Motor neuron (in vitro differentiated cells): ENCODE results near the gene FHIT. TPM values are rescaled to one million over a fixed set of nuclear protein-coding genes. Genes with fewer than 3 reads are reported as not detected.

Source experiments
- ATAC-seq, 8 experiments: fragments of 200-7000 bp; cut with Tn5 transposase; replicated peaks in 6 of 8; 2 replicates each; pipeline ENCODE4 v1.8.0; 2021; ENCODE audit warnings: mild to moderate bottlenecking in 8 of 8, moderate library complexity in 8 of 8
- H3K27ac ChIP-seq, 2 donors: fragments of 250-450 bp; sonication (Bioruptor Pico); 2 replicates each; pipeline ENCODE4 v1.9.0; 2021; ENCODE audit warnings: antibody characterized with exemption in 2 of 2, mild to moderate bottlenecking in 2 of 2, moderate library complexity in 1 of 2
- H3K4me1 ChIP-seq, 2 donors: fragments of 250-450 bp; sonication (Bioruptor Pico); replicated peaks in 1 of 2; 2 replicates each; pipeline ENCODE4 v1.6.1; 2021; ENCODE audit warnings: antibody characterized with exemption in 2 of 2, mild to moderate bottlenecking in 2 of 2, moderate library complexity in 1 of 2
- H3K4me3 ChIP-seq, 5 donors: fragments of 250-450 bp; sonication (Bioruptor Pico); 2 replicates each; pipeline ENCODE4 v1.9.0; 2021; ENCODE audit warnings: antibody characterized with exemption in 5 of 5, mild to moderate bottlenecking in 5 of 5, moderate library complexity in 4 of 5
- WGBS, 10 experiments: fragments of 450-650 bp; shearing (Covaris generic); methylation state at CpG; one replicate each; pipeline ENCODE4 v1.0.0; 2022; 5-methylcytosine and 5-hydroxymethylcytosine counted together
- in situ Hi-C, 9 experiments: fragments of 400-800 bp; cut with MboI; loops; one replicate each; pipeline ENCODE4 v1.15.0; 2021; ENCODE audit warnings: low sequenced_read_pairs in 9 of 9, low pct_unique_long_range_greater_than_20kb in 2 of 9; ENCODE audit not compliant: unreplicated experiment in 9 of 9
- total RNA-seq, 8 experiments: library from RNA; unstranded; fragments of 300-600 nt; gene quantifications; 2 replicates each; pipeline versions ENCODE4 v1.2.3 to v1.2.4, GENCODE V29; 2022

Gene FHIT
- total RNA-seq, 8 experiments from 2014 or later: 1.6 to 25.1 (median 12.1) TPM

DNA sequence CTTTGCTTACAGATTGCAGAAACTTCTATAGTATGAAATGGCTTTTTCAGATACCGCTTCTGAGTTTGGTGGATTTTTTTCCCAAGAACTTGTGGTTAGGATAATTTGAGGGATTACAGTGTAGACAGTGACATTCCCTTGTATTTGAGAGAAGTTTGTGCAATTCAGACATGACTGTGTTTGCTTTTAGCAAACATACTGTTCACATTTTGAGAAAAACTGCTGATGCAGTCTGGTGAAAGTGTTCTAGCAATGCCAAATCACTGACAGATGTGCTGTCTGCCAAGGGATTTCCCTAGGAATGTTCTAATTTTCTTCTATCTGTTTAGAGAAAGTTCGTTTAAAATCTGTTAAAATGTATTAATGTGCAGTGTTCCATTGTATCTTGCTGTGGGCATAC is 652.6 kb downstream of the FHIT start:
- in situ Hi-C loops: no loop called here
- peak in 1 of 8 experiments; percentile 76 for ATAC-seq
- Histone ChIP-seq H3K27ac (no peak overlapping the region), H3K4me3 (no peak overlapping the region), H3K4me1 (peaks cover 0 to 3% of the 10 kb centered on the region in 2 donors)
- 0 to 90% (median 55%) methylated on average over 1 to 2 of the region's 2 CpGs; no CpG with 5 or more reads in 2 of the 10 experiments for WGBS, 10 experiments

- Histone ChIP-seq H3K4me1 (no peaks in the 10 kb centered on the region), H3K4me3 (no peak overlapping the region), H3K27ac (no peak overlapping the region)
- ATAC-seq: peak in 1 of 8 experiments; percentile 66
- 0 to 100% (median 67%) methylated on average over 1 to 6 of the region's 6 CpGs; no CpG with 5 or more reads in 1 of the 10 experiments for WGBS, 10 experiments
- in situ Hi-C loops: no loop called here
These were observed 657.2 kb downstream of the FHIT start for GRCh38 chr3:60594025-60594424.

DNA sequence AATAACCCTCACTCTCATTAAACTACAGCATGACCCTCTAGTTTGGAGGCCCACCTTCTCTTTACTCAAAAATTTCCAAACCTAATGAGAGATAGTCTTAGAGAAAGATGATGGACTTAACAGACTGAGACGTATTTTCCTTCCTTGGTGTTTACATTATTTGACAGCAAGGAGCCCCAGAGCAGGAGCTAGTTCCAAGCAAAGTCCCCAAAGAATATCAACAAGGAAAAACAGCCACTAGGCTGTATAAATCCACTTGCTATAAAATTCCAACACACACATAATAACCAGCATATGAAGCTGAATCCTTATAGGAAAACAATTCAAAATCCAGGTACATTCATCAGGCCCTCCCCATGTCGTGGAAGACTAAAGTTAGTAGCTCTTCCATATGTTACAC is 660.0 kb downstream of the FHIT start:
- Histone ChIP-seq H3K27ac (no peak overlapping the region), H3K4me3 (no peak overlapping the region), H3K4me1 (no peaks in the 10 kb centered on the region)
- ATAC-seq: no peak
- in situ Hi-C loops: no loop called here
- 50 to 100% (median 80%) methylated on average over 1 to 2 of the region's 2 CpGs; no CpG with 5 or more reads in 3 of the 10 experiments for WGBS, 10 experiments

DNA sequence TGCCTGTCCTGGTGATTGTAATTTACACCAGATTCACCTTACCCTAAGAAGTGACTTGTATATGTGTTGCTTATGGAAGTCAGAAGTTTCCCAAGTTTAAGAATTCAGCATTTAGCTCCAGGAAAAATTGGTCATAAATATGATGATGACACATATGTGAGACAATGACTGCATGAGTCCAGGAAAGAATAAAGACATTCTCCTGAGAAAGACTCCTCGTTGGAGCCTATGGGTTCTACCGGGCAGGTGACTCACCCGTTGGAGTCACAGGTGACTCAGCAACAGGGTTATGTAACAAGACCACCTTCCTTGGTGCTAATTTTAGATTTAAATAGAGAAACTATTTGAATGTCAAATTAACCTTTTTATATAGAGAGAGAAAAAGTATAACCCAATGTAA is 662.4 kb downstream of the FHIT start:
- Histone ChIP-seq H3K4me3 (no peak overlapping the region), H3K27ac (no peak overlapping the region), H3K4me1 (no peaks in the 10 kb centered on the region)
- 4 to 100% (median 68%) methylated on average over 1 to 3 of the region's 3 CpGs; no CpG with 5 or more reads in 2 of the 10 experiments for WGBS, 10 experiments
- ATAC-seq: peak in 4 of 8 experiments; percentile 31 to 75 (median 58)
- in situ Hi-C loops: no loop called here

DNA sequence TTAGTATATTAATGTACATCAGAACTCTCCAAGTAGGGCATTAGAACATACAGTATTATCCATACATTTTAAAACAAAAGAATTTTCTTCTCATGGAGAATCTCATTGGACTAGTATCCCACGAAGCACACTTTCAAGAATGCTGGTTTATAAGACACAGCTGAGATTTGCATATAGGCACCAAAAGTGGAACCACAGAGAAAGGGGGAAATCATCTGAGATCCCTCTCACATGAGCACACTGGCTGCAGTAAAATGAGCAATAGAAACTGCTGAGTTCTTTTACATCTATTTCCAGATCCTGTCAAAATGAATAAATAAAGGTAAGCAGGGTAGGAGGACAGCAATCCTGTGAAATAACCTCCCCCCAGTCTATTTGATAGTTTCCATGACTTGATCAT is 665.3 kb downstream of the FHIT start:
- in situ Hi-C loops: no loop called here
- no peaks in the 10 kb centered on the region for H3K4me1 ChIP-seq
- no peak for ATAC-seq
- WGBS, 10 experiments: 0% methylated on average over 1 of the region's 1 CpG; no CpG with 5 or more reads in 4 of the 10 experiments
- H3K27ac ChIP-seq: no peak overlapping the region
- H3K4me3 ChIP-seq: no peak overlapping the region

DNA sequence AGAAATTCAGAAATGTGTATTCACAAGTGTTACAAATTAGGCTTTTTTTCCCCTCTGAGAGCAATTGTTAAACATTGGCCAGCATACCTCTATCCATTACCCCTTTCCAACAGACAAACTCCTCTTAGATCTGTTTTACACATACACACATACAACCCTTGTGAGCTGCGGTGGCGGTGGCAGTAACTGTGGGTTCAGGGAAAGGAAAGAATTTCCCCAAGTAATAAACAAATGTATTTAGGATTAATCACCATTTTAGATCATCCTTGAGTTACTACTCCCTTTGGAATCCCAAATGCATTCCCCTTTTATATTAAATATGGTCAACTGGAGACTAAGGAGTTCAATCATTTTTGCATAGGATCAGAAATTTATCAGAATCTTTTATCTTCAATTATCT is 667.0 kb downstream of the FHIT start:
- Histone ChIP-seq H3K4me1 (peaks cover 3 to 4% of the 10 kb centered on the region in 2 donors), H3K4me3 (no peak overlapping the region), H3K27ac (no peak overlapping the region)
- no peak for ATAC-seq
- WGBS, 10 experiments: 0 to 100% (median 100%) methylated on average over 1 to 2 of the region's 2 CpGs; no CpG with 5 or more reads in 2 of the 10 experiments
- in situ Hi-C loops: no loop called here

GRCh38 chr3:60582288-60582687 is 669.0 kb downstream of the FHIT start:
- WGBS, 10 experiments: 27 to 80% (median 59%) methylated on average over 1 to 3 of the region's 3 CpGs; no CpG with 5 or more reads in 2 of the 10 experiments
- ATAC-seq: no peak
- Histone ChIP-seq H3K4me1 (peaks cover 3 to 4% of the 10 kb centered on the region in 2 donors), H3K27ac (no peak overlapping the region), H3K4me3 (no peak overlapping the region)
- in situ Hi-C loops: no loop called here

DNA sequence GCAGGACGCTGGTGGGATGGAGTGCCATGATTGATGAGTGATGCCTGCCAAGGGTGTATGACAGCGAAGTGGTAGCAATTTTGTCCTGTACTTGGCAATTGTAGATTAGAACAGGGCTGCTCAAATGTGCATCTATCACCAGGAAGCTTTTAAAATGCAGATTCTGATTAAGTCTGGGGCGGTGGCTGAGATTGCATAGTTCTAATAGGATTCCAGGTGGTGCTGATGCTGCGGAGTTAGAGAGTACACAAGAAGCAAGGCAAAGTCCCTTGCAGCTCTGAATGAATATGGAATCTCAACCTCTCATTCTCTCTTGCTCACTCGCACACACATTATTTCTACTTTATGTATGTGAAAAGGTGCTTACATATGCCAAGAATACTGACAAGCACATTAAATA is 670.4 kb downstream of the FHIT start:
- WGBS, 10 experiments: 62 to 100% (median 80%) methylated on average over 1 to 5 of the region's 5 CpGs; no CpG with 5 or more reads in 1 of the 10 experiments
- in situ Hi-C loops: no loop called here
- Histone ChIP-seq H3K27ac (no peak overlapping the region), H3K4me3 (no peak overlapping the region), H3K4me1 (peaks cover 3 to 4% of the 10 kb centered on the region in 2 donors)
- peak in 3 of 8 experiments; percentile 26 to 54 (median 48) for ATAC-seq

DNA sequence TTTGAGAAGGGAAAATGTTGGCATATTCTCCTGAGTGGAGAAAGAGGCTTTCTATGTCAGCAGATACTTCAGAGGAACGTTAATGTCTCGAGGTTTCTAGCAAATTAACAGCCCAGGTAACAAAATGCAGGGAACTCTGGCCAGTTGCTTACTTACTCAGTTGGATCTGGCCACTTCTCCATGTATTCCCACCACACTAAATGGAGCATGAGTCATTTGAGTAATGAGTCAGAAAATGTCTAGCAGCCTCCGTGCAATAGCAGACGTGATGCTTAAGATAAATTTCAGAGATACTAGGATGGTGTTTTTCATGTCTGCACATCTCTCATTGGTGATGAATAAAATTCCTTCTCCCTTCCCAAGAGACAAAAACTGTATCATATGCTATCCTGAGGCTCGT is 671.5 kb downstream of the FHIT start:
- Histone ChIP-seq H3K27ac (no peak overlapping the region), H3K4me1 (peaks cover 3 to 4% of the 10 kb centered on the region in 2 donors), H3K4me3 (no peak overlapping the region)
- in situ Hi-C loops: no loop called here
- 0 to 59% (median 50%) methylated on average over 1 to 5 of the region's 5 CpGs; no CpG with 5 or more reads in 5 of the 10 experiments for WGBS, 10 experiments
- peak in 7 of 8 experiments; percentile 74 to 94 (median 90) for ATAC-seq

DNA sequence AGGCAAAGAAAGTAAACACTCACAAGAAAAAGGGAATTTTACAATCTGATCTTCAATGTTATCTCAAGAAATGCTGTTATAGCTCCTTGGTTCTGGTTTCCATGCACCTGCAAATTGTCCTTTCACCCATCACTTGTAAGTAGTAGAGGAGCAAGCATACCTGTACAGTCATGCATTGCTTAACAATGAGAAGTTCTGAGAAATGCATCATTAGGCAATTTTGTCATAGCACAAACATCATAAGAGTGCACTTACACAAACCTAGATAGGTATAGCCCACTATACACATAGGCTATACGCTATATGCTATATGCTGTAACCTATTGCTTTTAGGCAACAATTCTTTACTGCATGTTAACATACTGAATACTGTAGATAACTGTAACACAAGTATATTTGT is 672.3 kb downstream of the FHIT start:
- H3K4me3 ChIP-seq: no peak overlapping the region
- ATAC-seq: no peak
- H3K27ac ChIP-seq: no peak overlapping the region
- in situ Hi-C loops: no loop called here
- 100% methylated on average over 1 of the region's 1 CpG; no CpG with 5 or more reads in 4 of the 10 experiments for WGBS, 10 experiments
- peaks cover 3 to 4% of the 10 kb centered on the region in 2 donors for H3K4me1 ChIP-seq

DNA sequence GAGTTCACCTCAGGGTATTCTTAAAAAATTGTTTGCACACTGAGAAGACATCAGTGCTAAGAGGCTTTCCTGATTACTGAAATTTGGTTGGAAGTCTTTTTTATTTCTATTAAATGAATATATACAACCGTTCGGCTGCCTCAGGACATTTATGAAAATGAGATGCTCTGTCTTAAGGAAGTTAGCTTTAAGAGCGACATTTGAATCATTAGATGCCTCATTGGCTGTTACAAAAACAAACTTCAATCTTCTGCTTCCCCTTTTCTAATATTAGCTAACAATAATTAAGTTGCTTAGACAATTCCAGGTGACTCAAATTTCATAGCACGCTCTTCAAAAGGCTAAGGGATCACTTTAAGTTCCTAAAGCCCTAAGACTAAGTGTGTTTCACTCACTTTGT is 673.7 kb downstream of the FHIT start:
- H3K4me3 ChIP-seq: no peak overlapping the region
- in situ Hi-C loops: no loop called here
- WGBS, 10 experiments: 66 to 98% (median 86%) methylated on average over 1 to 4 of the region's 4 CpGs; no CpG with 5 or more reads in 1 of the 10 experiments
- peaks cover 3 to 4% of the 10 kb centered on the region in 2 donors for H3K4me1 ChIP-seq
- H3K27ac ChIP-seq: no peak overlapping the region
- no peak for ATAC-seq

- in situ Hi-C loops: no loop called here
- H3K27ac ChIP-seq: no peak overlapping the region
- no peak overlapping the region for H3K4me3 ChIP-seq
- peak in 1 of 8 experiments; percentile 74 for ATAC-seq
- peaks cover 3 to 4% of the 10 kb centered on the region in 2 donors for H3K4me1 ChIP-seq
- WGBS, 10 experiments: 58 to 100% (median 84%) methylated on average over 1 to 8 of the region's 8 CpGs
These were observed 675.5 kb downstream of the FHIT start for GRCh38 chr3:60575718-60576272.

- Histone ChIP-seq H3K27ac (no peak overlapping the region), H3K4me1 (no peaks in the 10 kb centered on the region), H3K4me3 (no peak overlapping the region)
- WGBS, 10 experiments: 46 to 100% (median 74%) methylated on average over 1 to 7 of the region's 10 CpGs; no CpG with 5 or more reads in 1 of the 10 experiments
- in situ Hi-C loops: no loop called here
- ATAC-seq: no peak
These were observed 677.0 kb downstream of the FHIT start for GRCh38 chr3:60574046-60574769.
